GM12878 (cell line): ENCODE results near the gene DHX38.

Source experiments
- ATF3 ChIP-seq: IDR thresholded peaks from 2 replicates; pipeline ENCODE4 v1.6.1; 2011; ENCODE audit warnings: low read depth, mild to moderate bottlenecking, low read length, moderate library complexity, borderline replicate concordance; ENCODE audit errors: extremely low read depth
- EZH2 ChIP-seq: IDR thresholded peaks from 2 replicates; pipeline ENCODE4 v1.6.1; 2012; ENCODE audit warnings: low read depth, mild to moderate bottlenecking, control low read depth, inconsistent platforms, low read length, borderline replicate concordance; ENCODE audit not compliant: control insufficient read depth
- HDGF ChIP-seq: fragments of 450-650 bp; IDR thresholded peaks from 2 replicates; pipeline ENCODE4 v1.6.1; 2016; ENCODE audit warnings: antibody characterized with exemption
- SUPT20H ChIP-seq: IDR thresholded peaks from 2 replicates; pipeline ENCODE4 v1.6.1; 2011; ENCODE audit warnings: low read depth, mild to moderate bottlenecking, low read length, moderate library complexity, borderline replicate concordance; ENCODE audit not compliant: control insufficient read depth
- ZNF274 ChIP-seq: IDR thresholded peaks from one replicate; pipeline ENCODE4 v1.8.0; 2011; ENCODE audit not compliant: insufficient read length, insufficient read depth
- ZZZ3 ChIP-seq: IDR thresholded peaks from 2 replicates; pipeline ENCODE4 v1.6.1; 2011; ENCODE audit warnings: low read depth; ENCODE audit not compliant: control insufficient read depth, insufficient read length
- TF ChIP-seq, protein P1 (sequence below), 3 experiments: IDR thresholded peaks in 2 of 3; conservative IDR thresholded peaks in 1 of 3; 2 replicates each; pipeline ENCODE4 v1.5.1; 2011; ENCODE audit warnings: low read depth in 3 of 3, low read length in 3 of 3, mild to moderate bottlenecking in 3 of 3, control low read depth in 2 of 3, moderate library complexity in 2 of 3, inconsistent platforms in 1 of 3, mixed read lengths in 1 of 3; ENCODE audit not compliant: control insufficient read depth in 2 of 3, insufficient read depth in 1 of 3; ENCODE audit errors: extremely low read depth in 1 of 3
- TF ChIP-seq, protein P2 (sequence below): fragments of 450-650 bp; formaldehyde crosslinking; IDR thresholded peaks from 2 replicates; pipeline ENCODE4 v1.4.0; 2020; ENCODE audit warnings: mild to moderate bottlenecking, moderate library complexity

DNA sequence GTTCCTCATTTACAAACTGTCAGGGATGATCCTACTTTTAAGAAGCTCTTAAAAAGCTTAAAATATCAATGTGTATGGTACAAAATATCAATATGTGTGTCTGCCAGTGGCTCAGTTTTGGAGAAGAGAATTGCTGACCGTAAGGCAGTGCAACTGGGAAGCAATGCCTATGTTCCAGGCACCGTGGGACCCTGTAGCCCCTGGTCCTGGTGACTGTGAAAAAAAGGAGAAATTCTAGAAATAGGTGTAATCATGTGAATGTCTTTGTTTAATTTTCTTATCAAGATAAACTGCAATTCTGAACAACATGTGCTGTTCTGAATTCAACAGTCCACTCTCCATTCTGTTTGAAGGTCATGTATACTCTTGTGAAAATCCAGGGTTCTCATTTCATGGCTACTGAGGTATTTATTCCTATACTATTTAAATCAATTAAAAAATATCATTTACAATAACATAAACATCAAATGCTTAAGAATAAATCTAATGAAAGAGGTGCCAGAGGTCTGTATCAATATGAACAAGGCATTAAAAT is 48.8 kb upstream of the DHX38 start:
- no peak for TF ChIP-seq ZNF274
- no peak for TF ChIP-seq ATF3
- no peak for TF ChIP-seq SUPT20H
- TF ChIP-seq HDGF, result no peak
- TF ChIP-seq, protein P1, sequence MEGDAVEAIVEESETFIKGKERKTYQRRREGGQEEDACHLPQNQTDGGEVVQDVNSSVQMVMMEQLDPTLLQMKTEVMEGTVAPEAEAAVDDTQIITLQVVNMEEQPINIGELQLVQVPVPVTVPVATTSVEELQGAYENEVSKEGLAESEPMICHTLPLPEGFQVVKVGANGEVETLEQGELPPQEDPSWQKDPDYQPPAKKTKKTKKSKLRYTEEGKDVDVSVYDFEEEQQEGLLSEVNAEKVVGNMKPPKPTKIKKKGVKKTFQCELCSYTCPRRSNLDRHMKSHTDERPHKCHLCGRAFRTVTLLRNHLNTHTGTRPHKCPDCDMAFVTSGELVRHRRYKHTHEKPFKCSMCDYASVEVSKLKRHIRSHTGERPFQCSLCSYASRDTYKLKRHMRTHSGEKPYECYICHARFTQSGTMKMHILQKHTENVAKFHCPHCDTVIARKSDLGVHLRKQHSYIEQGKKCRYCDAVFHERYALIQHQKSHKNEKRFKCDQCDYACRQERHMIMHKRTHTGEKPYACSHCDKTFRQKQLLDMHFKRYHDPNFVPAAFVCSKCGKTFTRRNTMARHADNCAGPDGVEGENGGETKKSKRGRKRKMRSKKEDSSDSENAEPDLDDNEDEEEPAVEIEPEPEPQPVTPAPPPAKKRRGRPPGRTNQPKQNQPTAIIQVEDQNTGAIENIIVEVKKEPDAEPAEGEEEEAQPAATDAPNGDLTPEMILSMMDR (IDR thresholded peaks at IDR 0.05 in 2 of 3, conservative IDR thresholded peaks at IDR 0.05 in 1 of 3; ENCODE audit: control insufficient read depth in 2 of 3, extremely low read depth in 1 of 3, insufficient read depth in 1 of 3, low read depth in 3 of 3, low read length in 3 of 3), result no peak
- no peak for TF ChIP-seq EZH2
- TF ChIP-seq ZZZ3, result no peak
- TF ChIP-seq, protein P2, sequence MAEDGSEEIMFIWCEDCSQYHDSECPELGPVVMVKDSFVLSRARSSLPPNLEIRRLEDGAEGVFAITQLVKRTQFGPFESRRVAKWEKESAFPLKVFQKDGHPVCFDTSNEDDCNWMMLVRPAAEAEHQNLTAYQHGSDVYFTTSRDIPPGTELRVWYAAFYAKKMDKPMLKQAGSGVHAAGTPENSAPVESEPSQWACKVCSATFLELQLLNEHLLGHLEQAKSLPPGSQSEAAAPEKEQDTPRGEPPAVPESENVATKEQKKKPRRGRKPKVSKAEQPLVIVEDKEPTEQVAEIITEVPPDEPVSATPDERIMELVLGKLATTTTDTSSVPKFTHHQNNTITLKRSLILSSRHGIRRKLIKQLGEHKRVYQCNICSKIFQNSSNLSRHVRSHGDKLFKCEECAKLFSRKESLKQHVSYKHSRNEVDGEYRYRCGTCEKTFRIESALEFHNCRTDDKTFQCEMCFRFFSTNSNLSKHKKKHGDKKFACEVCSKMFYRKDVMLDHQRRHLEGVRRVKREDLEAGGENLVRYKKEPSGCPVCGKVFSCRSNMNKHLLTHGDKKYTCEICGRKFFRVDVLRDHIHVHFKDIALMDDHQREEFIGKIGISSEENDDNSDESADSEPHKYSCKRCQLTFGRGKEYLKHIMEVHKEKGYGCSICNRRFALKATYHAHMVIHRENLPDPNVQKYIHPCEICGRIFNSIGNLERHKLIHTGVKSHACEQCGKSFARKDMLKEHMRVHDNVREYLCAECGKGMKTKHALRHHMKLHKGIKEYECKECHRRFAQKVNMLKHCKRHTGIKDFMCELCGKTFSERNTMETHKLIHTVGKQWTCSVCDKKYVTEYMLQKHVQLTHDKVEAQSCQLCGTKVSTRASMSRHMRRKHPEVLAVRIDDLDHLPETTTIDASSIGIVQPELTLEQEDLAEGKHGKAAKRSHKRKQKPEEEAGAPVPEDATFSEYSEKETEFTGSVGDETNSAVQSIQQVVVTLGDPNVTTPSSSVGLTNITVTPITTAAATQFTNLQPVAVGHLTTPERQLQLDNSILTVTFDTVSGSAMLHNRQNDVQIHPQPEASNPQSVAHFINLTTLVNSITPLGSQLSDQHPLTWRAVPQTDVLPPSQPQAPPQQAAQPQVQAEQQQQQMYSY (CRISPR knock-in tag), result no peak
